B cell (primary cell): ENCODE results near the gene APLP1. TPM values are rescaled to one million over a fixed set of nuclear protein-coding genes. Genes with fewer than 3 reads are reported as not detected.
A peak's percentile ranks its signal among the peaks of the same experiment; 100 is the strongest.

Experiments used
- ATAC-seq: fragments of 200-7000 bp; cut with Tn5 transposase; one replicate; pipeline ENCODE4 v1.10.0; 2021; ENCODE audit warnings: low read depth, mild to moderate bottlenecking, moderate number of reproducible peaks, moderate library complexity
- CTCF ChIA-PET: fragments of 350-600 bp; sonication (Branson Sonifier 250); formaldehyde crosslinking; loops from one replicate; lab custom pipeline; 2021; ENCODE audit warnings: antibody characterized with exemption, inconsistent platforms; lab: Charles Lee
- POLR2A ChIA-PET: fragments of 350-600 bp; sonication (Branson Sonifier 250); formaldehyde crosslinking; loops from one replicate; lab custom pipeline; 2021; ENCODE audit warnings: antibody characterized with exemption; lab: Charles Lee
- DNase-seq: peaks from one replicate; pipeline ENCODE4 v3.0.0; 2013
- H2AFZ ChIP-seq: 2 replicates; pipeline ENCODE4 v1.6.1; 2012; ENCODE audit warnings: mild to moderate bottlenecking, low read depth, low read length; ENCODE audit not compliant: insufficient read depth, poor library complexity, severe bottlenecking
- H3K27ac ChIP-seq, 2 donors: 1 replicate in 1 of 2; 2 replicates in 1 of 2; pipeline ENCODE4 v1.5.1; 2012 to 2013; ENCODE audit warnings: low read length in 2 of 2, mild to moderate bottlenecking in 2 of 2, moderate library complexity in 1 of 2
- H3K27me3 ChIP-seq, 4 experiments: fragments of 200-600 bp in 1 of 4; sonication (generic) in 1 of 4; replicated peaks in 1 of 4; 1 replicate in 2 of 4; 2 replicates in 2 of 4; pipeline versions ENCODE4 v1.6.1 to v1.7.0; 2013 to 2016; ENCODE audit warnings: low read length in 3 of 4, mild to moderate bottlenecking in 2 of 4, mixed read lengths in 1 of 4, moderate library complexity in 1 of 4; ENCODE audit not compliant: insufficient read depth in 4 of 4, control insufficient read depth in 3 of 4; ENCODE audit errors: control extremely low read depth in 1 of 4
- H3K36me3 ChIP-seq, 2 experiments: replicated peaks in 1 of 2; 1 replicate in 1 of 2; 2 replicates in 1 of 2; pipeline versions ENCODE4 v1.6.1 to v1.7.1; 2013; ENCODE audit warnings: low read length in 1 of 2; ENCODE audit not compliant: insufficient read depth in 2 of 2, control insufficient read depth in 1 of 2; ENCODE audit errors: control extremely low read depth in 1 of 2, extremely low read depth in 1 of 2
- H3K4me1 ChIP-seq, 2 donors: fragments of 200-600 bp in 1 of 2; sonication (generic) in 1 of 2; 1 replicate in 1 of 2; 2 replicates in 1 of 2; pipeline versions ENCODE4 v1.5.1 to v1.6.1; 2013 to 2017; ENCODE audit warnings: low read length in 2 of 2; ENCODE audit not compliant: control insufficient read depth in 2 of 2, insufficient read depth in 2 of 2
- H3K4me2 ChIP-seq: replicated peaks from 2 replicates; pipeline ENCODE3; 2012; ENCODE audit warnings: mild to moderate bottlenecking, low read depth, low read length; ENCODE audit not compliant: poor library complexity, severe bottlenecking
- H3K4me3 ChIP-seq, 5 experiments: fragments of 200-600 bp in 1 of 5; sonication (generic) in 1 of 5; 1 replicate in 3 of 5; 2 replicates in 2 of 5; pipeline versions ENCODE4 v1.5.1 to v1.7.0; 2011 to 2016; ENCODE audit warnings: low read length in 4 of 5, mild to moderate bottlenecking in 4 of 5, low read depth in 2 of 5, control low read depth in 1 of 5, moderate library complexity in 1 of 5; ENCODE audit not compliant: insufficient read depth in 1 of 5; ENCODE audit errors: control extremely low read depth in 1 of 5, extremely low read depth in 1 of 5
- H3K79me2 ChIP-seq: fragments of 200-600 bp; sonication (generic); one replicate; pipeline ENCODE4 v1.6.0; 2016; ENCODE audit warnings: low read length; ENCODE audit not compliant: control insufficient read depth, insufficient read depth
- H3K9ac ChIP-seq: fragments of 200-600 bp; sonication (generic); 2 replicates; pipeline ENCODE4 v1.6.1; 2017; ENCODE audit warnings: mild to moderate bottlenecking, low read length, moderate library complexity
- H3K9me3 ChIP-seq, 3 donors: one replicate each; pipeline versions ENCODE4 v1.6.1 to v1.7.1; 2013; ENCODE audit warnings: low read length in 2 of 3; ENCODE audit not compliant: control insufficient read depth in 2 of 3, insufficient read depth in 1 of 3; ENCODE audit errors: control extremely low read depth in 1 of 3
- H4K20me1 ChIP-seq: 2 replicates; pipeline ENCODE4 v1.6.0; 2012; ENCODE audit warnings: mild to moderate bottlenecking, low read length; ENCODE audit not compliant: insufficient read depth, control insufficient read depth, poor library complexity, severe bottlenecking
- H3K27ac Mint-ChIP-seq: one replicate; pipeline ENCODE4 v1.8.0; 2021; ENCODE audit warnings: mixed read lengths
- H3K27me3 Mint-ChIP-seq: one replicate; pipeline ENCODE4 v1.8.0; 2021; ENCODE audit warnings: mixed read lengths
- H3K4me1 Mint-ChIP-seq: one replicate; pipeline ENCODE4 v1.8.0; 2021; ENCODE audit warnings: mixed read lengths
- H3K4me3 Mint-ChIP-seq: one replicate; pipeline ENCODE4 v1.8.0; 2021; ENCODE audit warnings: mixed read lengths
- H3K9me3 Mint-ChIP-seq: one replicate; pipeline ENCODE4 v1.8.0; 2022; ENCODE audit warnings: mixed read lengths; ENCODE audit not compliant: insufficient read depth
- EZH2 ChIP-seq: IDR thresholded peaks from 2 replicates; pipeline ENCODE4 v1.6.1; 2012; ENCODE audit warnings: borderline replicate concordance, low read depth, mild to moderate bottlenecking, moderate library complexity, low read length; ENCODE audit not compliant: insufficient read depth, poor library complexity, severe bottlenecking
- WGBS: methylation state at CpG from one replicate; pipeline ENCODE4 v1.1.5; 2013; ENCODE audit warnings: missing lambda C conversion rate; ENCODE audit not compliant: insufficient coverage; 5-methylcytosine and 5-hydroxymethylcytosine counted together
- intact Hi-C: fragments of 100-400 bp; cut with micrococcal nuclease; formaldehyde crosslinking; loops from one replicate; pipeline ENCODE4 v1.10.0; 2022
- polyA plus RNA-seq: library from polyadenylated mRNA; depleted of rRNA; stranded (reverse); fragments of >200 nt; gene quantifications from 2 replicates; pipeline ENCODE4 v1.2.3, GENCODE V29; 2012
- total RNA-seq, 2 donors: library from RNA; stranded (reverse); fragments of 120-200 nt in 1 of 2; gene quantifications; 1 replicate in 1 of 2; 2 replicates in 1 of 2; pipeline versions ENCODE4 v1.2.3 to v1.2.4, GENCODE V29; 2013 to 2022
- TF ChIP-seq, protein P1 (sequence below): fragments of 200-600 bp; IDR thresholded peaks from one replicate; pipeline ENCODE4 v1.8.0; 2022; ENCODE audit warnings: antibody characterized with exemption, mild to moderate bottlenecking

Gene APLP1
- total and polyA plus RNA-seq, 2 donors (not counting 1 experiment from before 2014, with no cell fraction given), result 0.06 TPM; not detected in 1

DNA sequence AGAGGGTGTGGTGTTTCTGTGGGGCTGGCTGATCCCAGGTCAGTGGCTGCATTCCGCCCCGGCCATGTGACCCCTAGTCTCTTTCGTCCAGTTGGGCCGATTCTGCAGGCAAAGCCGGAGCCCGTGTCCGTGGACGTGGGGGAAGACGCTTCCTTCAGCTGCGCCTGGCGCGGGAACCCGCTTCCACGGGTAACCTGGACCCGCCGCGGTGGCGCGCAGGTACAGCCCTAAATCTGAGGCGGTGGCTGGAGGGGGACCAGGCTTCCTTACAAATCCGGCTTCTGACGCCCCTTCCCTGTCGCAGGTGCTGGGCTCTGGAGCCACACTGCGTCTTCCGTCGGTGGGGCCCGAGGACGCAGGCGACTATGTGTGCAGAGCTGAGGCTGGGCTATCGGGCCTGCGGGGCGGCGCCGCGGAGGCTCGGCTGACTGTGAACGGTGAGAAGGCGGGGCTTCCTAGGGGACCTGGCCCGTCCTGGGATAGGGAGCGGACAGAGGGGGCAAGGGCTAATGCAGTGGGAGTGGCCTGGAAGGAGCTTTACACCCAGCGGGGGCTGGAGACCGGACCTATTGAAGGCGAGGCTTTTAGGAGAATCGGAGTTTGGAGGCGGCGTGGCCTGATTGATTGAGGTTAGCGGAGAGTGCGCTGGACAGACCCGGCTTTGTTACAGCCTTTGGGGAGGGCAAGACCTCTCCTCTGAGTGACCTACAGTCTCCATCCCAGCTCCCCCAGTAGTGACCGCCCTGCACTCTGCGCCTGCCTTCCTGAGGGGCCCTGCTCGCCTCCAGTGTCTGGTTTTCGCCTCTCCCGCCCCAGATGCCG, 7.3 kb upstream of the APLP1 start:
- no peak overlapping the region for H3K27ac Mint-ChIP-seq
- intact Hi-C loops, result no loop called here
- Histone ChIP-seq H3K4me1 (peaks cover 21 to 26% of the 10 kb centered on the region in 2 donors), H3K9ac (no peak overlapping the region), H3K27me3 (peaks cover 0 to 75% (median 22%) of the 10 kb centered on the region in 4 experiments), H3K27ac (no peak overlapping the region), H3K4me2 (peak overlapping the region; percentile 28), H3K9me3 (peaks cover 0 to 31% (median 0%) of the 10 kb centered on the region in 3 donors), H2AFZ (peak overlapping the region; percentile 38), H3K79me2 (no peaks in the 10 kb centered on the region), H4K20me1 (no peaks in the 10 kb centered on the region), H3K36me3 (no peaks in the 10 kb centered on the region), H3K4me3 (no peak overlapping the region)
- TF ChIP-seq, protein P1, sequence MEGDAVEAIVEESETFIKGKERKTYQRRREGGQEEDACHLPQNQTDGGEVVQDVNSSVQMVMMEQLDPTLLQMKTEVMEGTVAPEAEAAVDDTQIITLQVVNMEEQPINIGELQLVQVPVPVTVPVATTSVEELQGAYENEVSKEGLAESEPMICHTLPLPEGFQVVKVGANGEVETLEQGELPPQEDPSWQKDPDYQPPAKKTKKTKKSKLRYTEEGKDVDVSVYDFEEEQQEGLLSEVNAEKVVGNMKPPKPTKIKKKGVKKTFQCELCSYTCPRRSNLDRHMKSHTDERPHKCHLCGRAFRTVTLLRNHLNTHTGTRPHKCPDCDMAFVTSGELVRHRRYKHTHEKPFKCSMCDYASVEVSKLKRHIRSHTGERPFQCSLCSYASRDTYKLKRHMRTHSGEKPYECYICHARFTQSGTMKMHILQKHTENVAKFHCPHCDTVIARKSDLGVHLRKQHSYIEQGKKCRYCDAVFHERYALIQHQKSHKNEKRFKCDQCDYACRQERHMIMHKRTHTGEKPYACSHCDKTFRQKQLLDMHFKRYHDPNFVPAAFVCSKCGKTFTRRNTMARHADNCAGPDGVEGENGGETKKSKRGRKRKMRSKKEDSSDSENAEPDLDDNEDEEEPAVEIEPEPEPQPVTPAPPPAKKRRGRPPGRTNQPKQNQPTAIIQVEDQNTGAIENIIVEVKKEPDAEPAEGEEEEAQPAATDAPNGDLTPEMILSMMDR, result no peak
- TF ChIP-seq EZH2, result no peak
- H3K9me3 Mint-ChIP-seq, result no peaks in the 10 kb centered on the region
- CTCF ChIA-PET, result no interaction called here
- no peak overlapping the region for H3K4me3 Mint-ChIP-seq
- 14% methylated on average over 53 of the region's 55 CpGs for WGBS
- H3K27me3 Mint-ChIP-seq, result peaks cover 65% of the 10 kb centered on the region
- H3K4me1 Mint-ChIP-seq, result peaks cover 11% of the 10 kb centered on the region
- DNase-seq (peak; percentile 30), ATAC-seq (no peak)
- POLR2A ChIA-PET, result no interaction called here

- Histone ChIP-seq H4K20me1 (no peaks in the 10 kb centered on the region), H3K36me3 (no peaks in the 10 kb centered on the region), H3K4me2 (no peak overlapping the region), H2AFZ (no peak overlapping the region), H3K79me2 (no peaks in the 10 kb centered on the region), H3K4me1 (peaks cover 15 to 19% of the 10 kb centered on the region in 2 donors), H3K4me3 (no peak overlapping the region), H3K27me3 (peaks cover 0 to 75% (median 19%) of the 10 kb centered on the region in 4 experiments), H3K27ac (no peak overlapping the region), H3K9ac (no peak overlapping the region), H3K9me3 (peaks cover 0 to 26% (median 0%) of the 10 kb centered on the region in 3 donors)
- CTCF ChIA-PET, result no interaction called here
- H3K27ac Mint-ChIP-seq, result no peak overlapping the region
- 56% methylated on average over 19 of the region's 19 CpGs for WGBS
- intact Hi-C loops, result no loop called here
- no peak overlapping the region for H3K4me3 Mint-ChIP-seq
- TF ChIP-seq, protein P1, result no peak
- POLR2A ChIA-PET, result no interaction called here
- peaks cover 11% of the 10 kb centered on the region for H3K4me1 Mint-ChIP-seq
- H3K27me3 Mint-ChIP-seq, result peaks cover 70% of the 10 kb centered on the region
- no peak for ATAC-seq
- H3K9me3 Mint-ChIP-seq, result no peaks in the 10 kb centered on the region
- no peak for DNase-seq
Measured at GRCh38 chr19:35861640-35862160, 6.7 kb upstream of the APLP1 start.
